GM12892 (cell line): ENCODE measurements around the gene CNGA3.
"Not testable (repeated sequence)": the region's sequence is repeated elsewhere in the genome, so short reads cannot be mapped to it uniquely, and the experiment has no call there.

Experiments used
- POLR2A ChIP-seq: IDR thresholded peaks from 2 replicates; pipeline ENCODE4 v1.6.1; 2011; ENCODE audit warnings: low read depth, low read length, control low read depth
- POLR2AphosphoS5 ChIP-seq: IDR thresholded peaks from 2 replicates; pipeline ENCODE4 v1.6.1; 2011; ENCODE audit warnings: low read depth, low read length, control low read depth
- TAF1 ChIP-seq: IDR thresholded peaks from 2 replicates; pipeline ENCODE4 v1.6.1; 2011; ENCODE audit warnings: low read depth, mild to moderate bottlenecking, control low read depth, low read length, borderline replicate concordance

DNA sequence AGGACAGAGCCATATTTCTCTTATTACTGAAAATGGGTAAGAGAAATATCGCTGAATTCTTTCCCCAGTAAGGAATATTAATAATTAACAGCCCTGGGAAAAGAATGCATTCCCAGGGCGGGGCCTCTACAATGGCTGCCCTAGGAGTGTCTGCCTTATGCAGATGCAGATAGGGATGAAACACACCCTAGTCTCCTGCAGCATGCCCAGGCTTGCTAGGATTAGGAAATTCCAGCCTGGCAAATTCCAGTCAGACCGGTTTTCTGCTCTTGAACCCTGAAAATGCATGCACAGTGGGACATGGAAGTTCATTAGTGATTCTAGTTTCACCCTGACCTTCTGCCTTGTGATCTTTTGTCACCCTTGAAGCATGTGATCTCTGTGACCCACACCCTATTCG, 89.4 kb downstream of the CNGA3 start:
- TF ChIP-seq POLR2AphosphoS5, POLR2A, TAF1: not testable (repeated sequence)
